Fibroblast of villous mesenchyme (primary cell): ENCODE data around the gene NELFA. TPM values are rescaled to one million over a fixed set of nuclear protein-coding genes. Genes with fewer than 3 reads are reported as not detected.
"Not testable (repeated sequence)": the region's sequence is repeated elsewhere in the genome, so short reads cannot be mapped to it uniquely, and the experiment has no call there.

Experiments
- DNase-seq: peaks from one replicate; pipeline ENCODE4 v3.0.0-alpha.2; 2010; ENCODE audit warnings: low read depth
- H3K4me3 ChIP-seq: 2 replicates; pipeline ENCODE4 v1.5.1; 2011; ENCODE audit warnings: low read depth, mild to moderate bottlenecking, low read length
- total RNA-seq: library from RNA; depleted of rRNA; stranded (reverse); fragments of >200 nt; gene quantifications from 2 replicates; pipeline ENCODE4 v1.2.3, GENCODE V29; 2012
- TF ChIP-seq, protein P1 (sequence below): IDR thresholded peaks from 2 replicates; pipeline ENCODE4 v1.5.1; 2012; ENCODE audit warnings: low read depth, mild to moderate bottlenecking, low read length; ENCODE audit not compliant: insufficient read depth

Gene NELFA
- total RNA-seq, 1 donor, result 18.1 TPM

DNA sequence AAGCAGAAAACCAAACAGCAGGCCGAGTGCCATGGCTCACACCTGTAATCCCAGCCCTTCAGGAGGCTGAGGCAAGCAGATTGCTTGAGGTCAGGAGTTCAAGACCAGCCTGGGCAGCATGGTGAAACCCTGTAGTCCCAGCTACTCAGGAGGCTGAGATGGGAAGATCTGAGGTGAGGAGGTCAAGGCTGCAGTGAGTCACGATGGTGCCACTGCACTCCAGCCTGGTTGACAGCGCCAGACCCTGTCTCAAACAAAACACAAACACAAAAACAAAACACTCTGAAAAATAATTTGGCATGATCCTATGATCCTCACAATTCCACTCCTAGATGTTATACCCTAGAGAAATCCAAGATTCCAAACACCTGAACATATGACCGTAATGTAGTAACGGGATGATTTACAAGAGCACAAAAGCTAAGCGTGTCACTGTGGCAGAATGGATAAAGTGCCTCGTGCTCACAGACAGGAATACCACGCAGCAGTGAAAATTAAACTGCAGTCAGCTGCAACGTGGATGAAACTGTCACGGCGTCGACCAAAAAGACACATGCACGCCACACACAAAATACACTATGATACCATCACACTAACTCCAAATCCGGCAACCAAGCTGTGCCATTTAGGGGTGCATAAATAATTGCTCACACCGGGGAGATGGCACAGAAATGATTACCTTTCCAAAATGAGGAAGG is 1.7 kb downstream of the NELFA start:
- peak overlapping the region; percentile 95 for H3K4me3 ChIP-seq
- no peak for DNase-seq
- TF ChIP-seq, protein P1, sequence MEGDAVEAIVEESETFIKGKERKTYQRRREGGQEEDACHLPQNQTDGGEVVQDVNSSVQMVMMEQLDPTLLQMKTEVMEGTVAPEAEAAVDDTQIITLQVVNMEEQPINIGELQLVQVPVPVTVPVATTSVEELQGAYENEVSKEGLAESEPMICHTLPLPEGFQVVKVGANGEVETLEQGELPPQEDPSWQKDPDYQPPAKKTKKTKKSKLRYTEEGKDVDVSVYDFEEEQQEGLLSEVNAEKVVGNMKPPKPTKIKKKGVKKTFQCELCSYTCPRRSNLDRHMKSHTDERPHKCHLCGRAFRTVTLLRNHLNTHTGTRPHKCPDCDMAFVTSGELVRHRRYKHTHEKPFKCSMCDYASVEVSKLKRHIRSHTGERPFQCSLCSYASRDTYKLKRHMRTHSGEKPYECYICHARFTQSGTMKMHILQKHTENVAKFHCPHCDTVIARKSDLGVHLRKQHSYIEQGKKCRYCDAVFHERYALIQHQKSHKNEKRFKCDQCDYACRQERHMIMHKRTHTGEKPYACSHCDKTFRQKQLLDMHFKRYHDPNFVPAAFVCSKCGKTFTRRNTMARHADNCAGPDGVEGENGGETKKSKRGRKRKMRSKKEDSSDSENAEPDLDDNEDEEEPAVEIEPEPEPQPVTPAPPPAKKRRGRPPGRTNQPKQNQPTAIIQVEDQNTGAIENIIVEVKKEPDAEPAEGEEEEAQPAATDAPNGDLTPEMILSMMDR, result no peak

DNA sequence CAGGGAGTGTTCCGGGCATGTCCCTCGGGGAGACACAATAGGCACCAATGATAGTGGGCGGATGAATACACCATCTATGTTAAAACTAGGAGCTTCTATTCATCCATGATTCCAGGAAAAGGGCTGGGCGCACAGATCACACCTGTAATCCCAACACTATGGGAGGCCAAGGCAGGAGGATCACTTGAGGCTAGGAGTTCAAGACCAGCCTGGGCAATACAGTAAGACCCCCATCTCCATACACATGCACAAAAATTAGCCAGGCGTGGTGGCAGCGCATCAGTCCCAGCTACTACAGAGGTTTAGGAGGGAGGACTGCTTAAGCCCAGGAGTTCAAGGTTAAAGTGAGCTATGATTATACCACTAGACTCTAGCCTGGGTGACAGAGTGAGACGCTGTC is 2.4 kb downstream of the NELFA start:
- DNase-seq, result no peak
- no peak overlapping the region for H3K4me3 ChIP-seq
- TF ChIP-seq, protein P1, result no peak

DNA sequence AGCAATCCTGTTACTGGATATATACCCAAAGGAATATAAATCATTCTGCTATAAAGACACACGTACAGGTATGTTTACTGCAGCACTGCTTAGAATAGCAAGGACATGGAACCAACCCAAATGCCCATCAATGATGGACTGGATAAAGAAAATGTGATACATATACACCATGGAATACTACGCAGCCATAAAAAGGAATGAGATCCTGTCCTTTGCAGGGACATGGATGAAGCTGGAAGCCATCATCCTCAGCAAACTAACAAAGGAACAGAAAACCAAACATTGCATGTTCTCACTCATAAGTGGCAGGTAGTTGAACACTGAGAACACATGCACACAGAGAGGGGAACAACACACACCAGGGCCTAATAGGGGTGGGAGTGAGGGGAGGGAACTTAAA is 5.4 kb downstream of the NELFA start:
- H3K4me3 ChIP-seq, DNase-seq: not testable (repeated sequence)

DNA sequence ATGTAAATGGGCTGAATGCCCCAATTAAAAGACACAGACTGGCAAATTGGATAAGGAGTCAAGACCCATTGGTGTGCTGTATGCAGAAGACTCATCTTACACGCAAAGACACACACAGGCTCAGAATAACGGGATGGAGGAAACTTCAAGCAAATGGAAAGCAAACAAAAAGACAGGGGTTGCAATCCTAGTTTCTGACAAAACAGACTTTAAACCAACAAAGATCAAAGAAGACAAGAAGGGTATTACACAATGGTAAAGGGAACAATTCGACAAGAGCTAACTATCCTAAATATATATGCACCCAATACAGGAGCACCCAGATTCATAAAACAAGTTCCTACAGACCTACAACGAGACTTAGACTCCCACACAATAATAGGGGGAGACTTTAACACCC is 9.5 kb downstream of the NELFA start:
- DNase-seq, H3K4me3 ChIP-seq: not testable (repeated sequence)

DNA sequence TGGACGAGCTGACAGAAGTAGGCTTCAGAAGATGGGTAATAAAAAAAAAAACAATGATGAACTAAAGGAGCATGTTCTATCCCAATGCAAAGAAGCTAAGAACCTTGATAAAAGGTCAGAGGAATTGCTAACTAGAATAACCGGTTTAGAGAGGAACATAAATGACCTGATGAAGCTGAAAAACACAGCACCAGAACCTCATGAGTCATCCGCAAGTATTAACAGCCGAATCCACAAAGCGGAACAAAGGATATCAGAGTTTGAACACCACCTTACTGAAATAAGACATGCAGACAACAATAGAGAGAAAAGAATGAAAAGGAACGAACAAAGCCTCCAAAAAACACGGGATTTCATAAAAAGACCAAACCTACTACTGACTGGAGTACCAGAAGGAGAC is 10.5 kb downstream of the NELFA start:
- DNase-seq, result no peak
- TF ChIP-seq, protein P1, result no peak
- no peak overlapping the region for H3K4me3 ChIP-seq

DNA sequence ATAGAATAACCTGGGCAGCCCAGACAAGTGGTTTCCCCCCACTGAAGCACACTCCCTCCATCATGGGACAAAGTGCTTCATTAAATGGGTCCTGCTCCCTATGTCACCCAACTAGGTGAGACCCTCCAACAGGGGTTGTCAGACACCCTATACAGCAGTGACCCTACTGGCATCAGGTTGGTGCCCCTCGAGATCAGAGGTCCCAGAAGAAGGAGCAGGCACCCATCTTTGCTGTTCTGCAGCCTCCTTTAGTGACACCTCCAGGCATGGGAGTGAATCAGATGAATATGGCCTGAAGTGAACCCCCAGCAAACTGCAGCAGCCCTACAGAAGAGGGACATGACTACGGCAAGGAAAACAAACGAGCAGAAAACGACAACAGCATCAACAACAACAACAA is 11.1 kb downstream of the NELFA start:
- H3K4me3 ChIP-seq, result no peak overlapping the region
- TF ChIP-seq, protein P1, result no peak

DNA sequence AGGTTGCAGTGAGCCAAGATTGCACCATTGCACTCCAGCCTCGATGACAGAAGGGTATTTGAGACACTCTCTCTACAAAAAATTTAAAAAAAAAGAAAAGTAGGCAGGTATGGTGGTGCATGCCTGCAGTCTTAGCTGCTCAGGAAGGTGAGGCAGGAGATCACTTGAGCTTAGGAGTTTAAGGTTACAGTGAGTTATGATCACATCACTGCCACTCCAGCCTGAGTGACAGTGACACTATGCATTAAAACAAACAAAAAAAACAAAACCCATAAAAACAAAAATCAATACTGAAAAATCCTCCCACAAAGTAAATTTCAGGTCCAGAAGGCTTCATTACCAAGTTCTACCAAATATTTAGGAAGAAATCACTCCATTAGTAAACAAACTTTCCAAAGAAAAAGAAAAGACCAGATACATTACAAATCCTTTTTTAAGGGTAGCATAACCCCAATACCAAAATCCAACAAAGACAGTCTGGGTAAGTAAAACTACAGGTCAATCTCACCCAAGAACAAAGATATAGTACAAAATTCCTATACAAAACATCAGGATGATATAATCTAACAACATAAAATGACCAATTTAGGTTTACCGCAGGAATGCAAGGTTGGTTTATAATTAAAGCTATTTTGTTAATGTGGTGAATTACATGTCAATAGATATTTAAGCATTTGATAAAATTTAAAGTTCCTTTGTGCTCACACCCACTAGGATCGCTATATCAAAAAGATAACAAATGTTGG is 11.7 kb downstream of the NELFA start:
- TF ChIP-seq, protein P1, result no peak

More for the DNA sequence above, 11.1 kb downstream of the NELFA start:
- DNase-seq, result no peak

DNA sequence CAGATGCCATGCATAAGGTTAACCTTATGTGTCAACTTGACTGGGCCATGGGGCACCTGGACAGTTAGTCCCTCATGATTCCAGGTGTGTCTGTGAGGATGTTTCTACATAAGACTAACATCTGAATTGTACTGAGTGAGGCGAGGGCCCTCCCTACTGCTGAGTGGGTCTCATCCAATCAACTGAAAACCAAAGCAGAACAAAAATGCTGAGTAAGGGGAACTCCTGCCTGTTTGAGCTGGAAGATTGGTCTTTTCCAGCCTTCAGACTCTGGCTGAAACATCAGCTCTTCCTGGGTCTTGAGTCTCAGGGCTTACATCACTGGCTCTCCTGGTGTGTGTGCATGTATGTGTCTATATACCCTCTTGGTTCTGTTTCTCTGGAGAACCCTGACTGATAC is 13.8 kb downstream of the NELFA start:
- TF ChIP-seq, protein P1, result no peak
- DNase-seq, result no peak
- no peak overlapping the region for H3K4me3 ChIP-seq

More for the DNA sequence above, 11.7 kb downstream of the NELFA start:
- no peak for DNase-seq
- H3K4me3 ChIP-seq, result no peak overlapping the region

DNA sequence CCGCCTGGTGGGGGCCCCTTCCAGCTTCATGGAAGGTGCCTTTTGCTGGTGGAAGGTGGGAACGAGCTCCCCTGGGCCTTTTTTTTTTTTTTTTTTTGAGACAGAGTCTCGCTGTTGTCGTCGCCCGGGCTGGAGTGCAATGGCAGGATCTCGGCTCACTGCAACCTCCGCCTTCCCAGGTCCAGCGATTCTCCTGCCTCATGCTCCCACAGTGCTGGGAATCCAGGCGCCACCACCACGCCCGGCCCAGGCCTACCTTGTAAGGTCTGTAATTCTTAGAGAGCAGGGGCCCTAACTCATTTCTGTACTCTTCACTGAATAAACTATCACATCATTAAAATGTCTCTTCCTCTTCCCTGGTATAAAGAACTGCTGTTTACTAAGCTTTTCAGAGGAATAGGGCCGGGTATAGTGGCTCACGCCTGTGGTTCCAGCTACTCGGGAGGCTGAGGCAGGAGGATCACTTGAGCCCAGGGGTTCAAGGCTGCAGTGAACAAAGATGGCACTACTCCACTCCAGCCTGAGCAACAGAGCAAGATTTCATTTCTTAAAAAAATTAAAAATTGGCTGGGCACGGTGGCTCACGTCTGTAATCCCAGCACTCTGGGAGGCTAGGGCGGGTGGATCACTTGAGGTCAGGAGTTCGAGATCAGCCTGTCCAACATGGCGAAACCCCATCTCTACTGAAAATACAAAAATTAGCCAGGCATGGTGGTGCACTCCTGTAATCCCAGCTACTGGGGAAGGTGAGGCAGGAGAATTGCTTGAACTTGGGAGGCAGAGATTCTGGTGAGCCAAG is 14.9 kb downstream of the NELFA start:
- not testable (repeated sequence) for DNase-seq, H3K4me3 ChIP-seq
